Activated gamma-delta T cell treated with Interleukin-2 at 50 U/mL for 16 hours (primary cell): Measurements from ENCODE around the gene R3HDM2.
"Not testable (repeated sequence)": the region's sequence is repeated elsewhere in the genome, so short reads cannot be mapped to it uniquely, and the experiment has no call there.

Experiments used
- DNase-seq: peaks from one replicate; pipeline ENCODE4 v3.0.0-alpha.2; 2020

R3HDM2 gene

GRCh38 chr12:57320639-57321038 is 110.2 kb downstream of the R3HDM2 start:
- DNase-seq = no peak

DNA sequence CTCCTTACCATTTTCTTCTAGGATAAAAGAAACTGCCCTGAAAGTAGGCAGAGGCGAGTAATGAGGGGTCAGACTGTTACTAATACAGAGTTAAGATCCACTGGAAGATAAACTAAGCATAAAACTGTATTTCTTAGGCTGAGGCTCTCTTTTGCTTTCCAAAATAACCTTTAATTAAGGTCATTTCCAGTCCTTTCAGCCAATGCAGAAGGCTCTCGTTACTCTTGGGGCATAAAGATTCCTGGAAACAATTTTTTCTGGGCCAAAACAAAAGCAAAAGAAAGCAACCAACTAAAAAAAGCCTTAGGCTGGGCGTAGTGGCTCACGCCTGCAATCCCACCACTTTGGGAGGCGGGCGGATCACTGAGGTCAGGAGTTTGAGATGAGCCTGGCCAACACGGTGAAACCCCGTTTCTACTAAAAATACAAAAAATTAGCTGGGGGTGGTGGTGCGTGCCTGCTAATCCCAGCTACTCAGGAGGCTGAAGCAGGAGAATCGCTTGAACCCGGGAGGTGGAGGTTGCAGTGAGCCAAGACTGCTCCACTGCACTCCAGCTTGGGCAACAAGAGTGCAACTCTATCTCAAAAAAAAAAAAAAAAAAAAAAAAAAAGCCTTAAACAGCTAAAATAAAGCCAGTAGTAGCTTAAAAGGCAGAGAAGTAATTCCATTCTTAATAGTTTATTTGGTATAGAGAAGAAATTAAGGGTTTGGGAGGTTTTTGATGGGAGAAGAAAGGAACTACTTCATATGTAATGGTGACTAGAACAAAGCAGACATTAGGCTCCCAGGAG is 111.0 kb downstream of the R3HDM2 start:
- DNase-seq = no peak

DNA sequence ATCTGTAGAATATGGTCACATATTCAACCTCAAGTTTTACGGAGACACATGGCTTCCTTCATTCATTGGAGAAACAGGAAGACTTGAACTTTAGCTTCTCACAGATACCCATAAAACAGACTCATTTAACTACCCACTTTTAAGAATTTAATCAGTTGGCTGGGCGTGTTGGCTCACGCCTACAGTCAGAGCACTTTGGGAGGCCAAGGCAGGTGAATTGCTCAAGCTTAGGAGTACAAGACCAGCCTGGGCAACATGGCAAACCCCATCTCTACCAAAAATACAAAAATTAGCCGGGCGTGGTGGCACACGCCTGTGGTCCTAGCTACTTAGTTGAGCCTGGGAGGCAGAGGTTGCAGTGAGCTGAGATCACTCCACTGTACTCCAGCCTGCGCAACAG is 115.2 kb downstream of the R3HDM2 start:
- DNase-seq = no peak

DNA sequence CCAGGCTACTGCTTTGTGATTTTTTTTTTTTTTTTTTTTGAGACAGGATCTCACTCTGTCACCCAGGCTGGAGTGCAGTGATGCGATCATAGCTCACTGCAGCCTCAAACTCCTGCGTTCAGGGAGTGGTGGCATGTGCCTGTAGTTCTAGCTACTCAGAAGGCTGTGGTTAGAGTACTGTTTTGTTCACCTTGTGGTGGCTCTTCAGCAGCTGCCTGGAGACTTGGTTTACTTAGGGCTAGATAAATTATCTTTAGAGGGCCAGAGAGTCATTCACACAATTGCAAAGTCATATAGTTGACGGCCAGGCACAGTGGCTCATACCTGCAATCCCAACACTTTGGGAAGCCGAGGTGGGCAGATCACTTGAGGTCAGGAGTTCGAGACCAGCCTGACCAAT is 118.6 kb downstream of the R3HDM2 start:
- not testable (repeated sequence) for DNase-seq

- DNase-seq = no peak
Observed at GRCh38 chr12:57309420-57309819, 121.4 kb downstream of the R3HDM2 start.

GRCh38 chr12:57300961-57301584 is 129.8 kb downstream of the R3HDM2 start:
- DNase-seq = no peak

DNA sequence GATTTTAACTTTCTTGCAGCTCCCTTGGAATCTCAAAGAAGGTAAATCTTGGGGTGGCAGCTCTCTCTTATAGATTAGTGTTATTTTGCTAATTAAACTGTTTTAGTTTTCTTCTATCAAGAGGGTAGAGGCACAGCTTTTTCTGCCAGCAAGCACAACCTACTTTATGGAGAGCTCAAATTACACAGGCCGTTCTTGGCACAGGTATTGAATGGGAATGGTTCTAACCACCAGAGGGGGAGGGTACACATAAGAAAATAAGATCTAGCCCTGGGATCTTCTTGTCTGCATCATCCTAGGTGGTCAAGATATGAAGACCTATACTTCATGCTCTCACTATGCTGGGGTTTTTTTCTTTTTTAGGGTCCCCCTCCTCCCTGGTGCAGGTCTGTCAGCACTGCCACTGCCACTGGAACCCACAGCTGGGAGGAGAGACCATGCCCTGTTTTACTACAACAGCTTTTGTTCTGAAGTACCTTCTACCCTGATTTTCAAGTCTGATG is 131.3 kb downstream of the R3HDM2 start:
- DNase-seq = no peak

DNA sequence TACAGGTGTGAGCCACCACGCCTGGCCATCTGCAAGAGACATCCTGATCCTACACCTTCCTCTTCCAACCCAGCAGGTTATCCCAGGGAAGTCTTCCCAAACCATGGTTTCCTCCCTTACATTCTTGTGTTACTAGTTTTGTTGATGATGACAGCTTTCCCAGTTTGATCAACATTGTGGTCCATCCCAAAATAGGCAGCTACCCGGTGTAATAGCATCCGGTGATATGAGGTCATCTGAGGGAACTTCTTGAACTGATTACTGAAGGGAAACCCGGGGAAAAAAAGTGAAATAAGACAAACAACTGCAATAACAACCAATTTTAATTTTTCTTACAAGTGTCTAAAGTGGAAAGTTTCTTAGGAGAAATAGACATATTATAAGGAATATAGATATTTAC is 134.6 kb downstream of the R3HDM2 start:
- no peak for DNase-seq

GRCh38 chr12:57282073-57282472 is 148.8 kb downstream of the R3HDM2 start:
- not testable (repeated sequence) for DNase-seq

DNA sequence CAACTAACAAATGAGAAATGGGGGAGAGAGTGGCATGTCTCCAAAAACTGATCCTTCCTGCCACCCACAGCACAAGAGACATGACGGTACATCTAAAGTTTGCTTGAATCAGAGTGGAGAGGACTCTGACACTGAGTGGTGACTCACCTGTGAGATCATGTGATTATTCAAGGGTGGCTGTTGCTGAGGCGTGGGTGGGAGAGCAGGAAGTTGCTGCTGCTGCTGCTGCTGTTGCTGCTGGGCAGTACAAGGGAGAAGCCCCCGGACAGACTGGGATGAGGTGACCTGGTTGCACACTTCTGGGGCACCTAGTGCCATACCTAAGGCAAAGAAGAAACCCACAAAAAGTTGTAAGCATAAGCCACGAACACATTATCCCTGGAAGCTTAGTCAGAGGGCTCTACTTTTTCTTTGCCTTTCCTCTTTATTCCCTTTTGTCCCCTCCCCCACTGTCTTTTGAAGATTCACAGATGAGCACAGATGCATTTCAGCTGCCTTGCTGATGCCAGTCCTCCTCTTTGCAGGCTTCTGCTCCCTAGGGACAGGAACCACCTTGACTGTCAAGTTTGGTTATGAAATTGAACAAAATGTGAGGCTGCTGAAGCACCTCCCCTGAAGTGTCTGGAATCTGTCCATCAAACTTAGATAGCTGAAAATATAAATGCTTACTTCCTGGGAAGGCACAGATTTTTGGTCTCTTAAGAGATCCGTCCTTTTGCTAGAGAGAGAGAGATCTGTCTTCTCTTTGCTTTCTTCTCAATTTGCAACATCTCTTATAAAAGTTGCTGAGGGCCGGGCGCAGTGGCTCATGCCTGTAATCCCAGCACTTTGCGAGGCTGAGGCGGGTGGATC is 150.4 kb downstream of the R3HDM2 start:
- peak; percentile 66 for DNase-seq

DNA sequence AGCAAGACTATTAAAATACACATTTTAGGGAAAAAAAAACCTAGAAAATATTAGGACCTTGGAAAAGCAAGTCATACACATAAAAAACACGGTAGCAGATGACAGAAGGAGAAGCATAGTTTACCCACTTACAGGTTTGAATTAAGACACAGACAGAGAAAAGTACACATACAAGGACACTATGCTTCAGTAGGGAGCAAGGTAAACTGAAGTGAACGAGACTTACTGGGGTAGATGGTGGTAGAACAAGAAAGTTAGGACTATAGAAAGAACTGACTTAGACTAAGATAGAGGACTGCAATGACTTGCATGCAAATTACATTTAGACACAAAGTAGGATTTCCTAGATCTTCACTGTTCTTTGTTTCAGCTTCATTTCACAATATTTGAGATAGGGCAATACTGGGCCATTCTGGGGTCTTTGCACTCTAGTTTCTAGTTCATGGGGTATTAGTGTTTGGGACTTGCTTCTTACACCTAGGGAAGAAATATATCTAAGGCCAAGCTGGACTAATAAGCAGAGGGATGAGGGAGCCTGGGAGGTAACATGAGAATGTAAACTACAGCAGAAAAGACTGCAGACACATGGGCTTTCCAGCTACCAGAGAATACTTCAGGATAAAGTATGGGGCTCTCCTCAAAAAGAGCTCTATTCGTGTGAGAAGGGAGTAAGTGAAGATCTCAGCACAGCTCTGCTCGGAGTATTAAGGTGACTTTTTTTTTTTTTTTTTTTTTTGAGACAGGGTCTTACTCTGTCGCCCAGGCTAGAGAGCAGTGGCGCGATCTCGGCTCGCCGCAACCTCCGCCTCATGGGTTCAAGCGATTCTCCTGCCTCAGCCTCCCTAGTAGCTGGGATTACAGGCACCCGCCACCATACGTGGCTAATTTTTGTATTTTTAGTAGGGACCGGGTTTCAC is 152.1 kb downstream of the R3HDM2 start:
- DNase-seq = no peak

DNA sequence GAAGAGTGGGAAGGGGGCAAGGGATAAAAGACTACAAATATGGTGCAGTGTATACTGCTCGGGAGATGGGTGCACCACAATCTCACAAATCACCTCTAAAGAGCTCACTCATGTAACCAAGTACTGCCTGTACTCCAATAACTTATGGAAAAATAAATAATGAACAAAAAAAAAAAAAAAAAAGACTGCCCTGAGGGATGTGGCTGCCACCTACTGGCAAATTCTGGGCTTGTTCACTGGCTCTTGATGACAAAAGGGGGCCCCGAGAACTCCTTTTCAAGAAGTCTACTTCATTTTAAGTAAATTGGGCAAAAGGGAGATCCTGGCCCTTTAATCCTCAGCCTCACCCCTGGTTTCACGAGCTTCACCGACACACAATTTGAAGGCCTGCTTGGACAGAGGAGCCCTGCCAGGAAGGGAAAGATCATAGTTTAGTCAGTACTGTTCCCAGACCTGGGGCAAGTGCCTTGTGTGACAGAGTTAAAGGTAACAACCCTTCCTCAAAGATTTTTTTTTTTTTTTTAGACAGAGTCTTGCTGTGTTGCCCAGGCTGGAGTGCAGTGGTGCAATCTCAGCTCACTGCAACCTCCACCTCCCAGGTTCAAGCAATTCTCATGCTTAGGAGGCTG is 153.8 kb downstream of the R3HDM2 start:
- DNase-seq = no peak

DNA sequence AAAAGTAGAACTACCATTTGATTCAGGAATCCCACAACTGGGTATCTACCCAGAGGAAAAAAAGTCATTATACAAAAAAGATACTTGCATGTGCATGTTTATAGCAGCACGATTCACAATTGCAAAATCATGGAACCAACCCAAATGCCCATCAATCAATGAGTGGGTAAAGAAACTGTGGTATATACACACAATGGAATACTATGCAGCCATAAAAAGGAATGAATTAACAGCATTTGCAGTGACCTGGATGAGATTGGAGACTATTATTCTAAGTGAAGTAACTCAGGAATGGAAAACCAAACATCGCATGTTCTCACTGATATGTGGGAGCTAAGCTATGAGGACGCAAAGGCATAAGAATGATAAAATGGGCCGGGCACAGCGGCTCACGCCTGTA is 154.6 kb downstream of the R3HDM2 start:
- not testable (repeated sequence) for DNase-seq

DNA sequence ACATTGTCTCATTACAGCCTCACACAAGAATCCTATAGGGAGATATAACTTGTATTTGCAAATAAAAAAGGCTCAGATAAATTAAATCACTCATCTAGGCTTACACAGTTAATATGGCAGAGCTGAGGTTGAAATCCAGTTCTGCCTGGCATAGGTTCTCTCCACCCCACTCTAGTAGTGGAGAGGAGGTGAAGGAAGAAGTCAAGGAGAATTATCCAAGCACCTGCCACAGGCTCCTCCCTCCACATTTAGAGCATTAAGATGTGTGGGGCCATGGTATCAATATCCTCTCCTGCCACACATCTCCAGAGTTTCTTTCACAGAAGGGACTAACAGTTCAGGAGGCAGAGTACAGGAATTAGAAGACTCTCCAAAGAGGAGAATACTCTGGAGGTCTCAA is 157.3 kb downstream of the R3HDM2 start:
- no peak for DNase-seq

DNA sequence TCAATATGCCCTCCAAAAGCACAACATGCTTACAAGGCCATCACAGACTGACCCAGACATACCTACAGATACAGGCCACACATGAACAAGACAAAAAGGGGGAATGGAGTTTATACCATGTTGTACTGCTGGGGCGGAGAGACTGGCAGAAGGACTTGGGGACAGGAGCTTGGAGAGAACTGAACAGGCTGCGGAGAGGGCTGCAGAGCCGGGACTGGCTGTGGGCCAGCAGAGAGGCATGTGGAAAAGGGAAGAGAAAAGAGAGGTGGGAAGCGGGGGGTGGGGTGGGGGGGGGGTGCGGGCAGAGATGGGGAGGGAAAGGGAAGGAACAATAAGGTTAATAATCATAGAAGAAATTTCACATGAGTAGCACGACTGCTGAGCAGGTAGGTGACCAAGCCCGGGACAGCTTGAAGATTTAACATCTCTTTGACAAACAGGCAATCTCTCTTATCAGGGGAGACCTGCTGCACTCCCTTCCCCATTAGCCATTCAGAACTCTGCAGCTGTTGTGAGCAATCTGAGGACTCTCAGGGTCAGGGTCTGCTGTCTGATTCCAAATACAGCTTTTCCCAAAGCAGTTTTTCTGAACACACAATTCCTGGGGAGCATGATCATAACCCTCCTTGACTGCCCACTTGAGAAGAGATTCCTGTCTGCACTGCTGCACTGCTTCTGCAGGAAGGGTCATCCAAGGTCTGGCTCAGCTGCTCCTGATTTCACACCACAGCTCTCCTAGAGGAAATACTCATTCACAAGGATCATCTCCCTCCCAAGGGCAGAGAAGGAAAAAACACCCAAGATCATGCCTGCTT is 158.3 kb downstream of the R3HDM2 start:
- DNase-seq = no peak

DNA sequence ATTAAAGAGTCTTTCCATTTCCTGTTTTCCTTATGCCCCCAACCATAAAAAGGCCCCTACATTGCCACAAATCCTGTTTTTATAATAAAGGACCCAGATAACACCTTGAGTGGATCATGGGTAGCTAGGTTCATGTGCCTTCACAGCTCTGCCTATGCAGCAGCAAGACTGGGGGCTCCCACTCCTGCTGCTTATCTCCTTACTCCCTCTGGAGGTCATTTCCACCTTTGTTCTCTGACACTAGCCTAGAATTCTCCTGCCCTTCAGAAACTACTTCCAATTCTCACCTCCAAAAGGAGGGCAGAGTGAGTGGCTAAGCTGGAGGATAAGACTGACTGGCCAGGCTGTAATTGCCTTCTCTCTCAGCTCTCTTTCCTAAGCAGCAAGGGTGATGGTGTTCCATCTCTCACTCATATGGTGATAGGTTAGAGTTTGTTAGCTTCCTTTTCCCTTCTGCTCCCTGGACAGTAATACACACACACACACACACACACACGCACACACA is 159.8 kb downstream of the R3HDM2 start:
- DNase-seq = no peak

- DNase-seq = no peak
Observed at GRCh38 chr12:57268264-57268663, 162.6 kb downstream of the R3HDM2 start.

- no peak for DNase-seq
Observed at GRCh38 chr12:57266681-57267080, 164.2 kb downstream of the R3HDM2 start.

GRCh38 chr12:57263096-57263495 is 167.7 kb downstream of the R3HDM2 start:
- no peak for DNase-seq

DNA sequence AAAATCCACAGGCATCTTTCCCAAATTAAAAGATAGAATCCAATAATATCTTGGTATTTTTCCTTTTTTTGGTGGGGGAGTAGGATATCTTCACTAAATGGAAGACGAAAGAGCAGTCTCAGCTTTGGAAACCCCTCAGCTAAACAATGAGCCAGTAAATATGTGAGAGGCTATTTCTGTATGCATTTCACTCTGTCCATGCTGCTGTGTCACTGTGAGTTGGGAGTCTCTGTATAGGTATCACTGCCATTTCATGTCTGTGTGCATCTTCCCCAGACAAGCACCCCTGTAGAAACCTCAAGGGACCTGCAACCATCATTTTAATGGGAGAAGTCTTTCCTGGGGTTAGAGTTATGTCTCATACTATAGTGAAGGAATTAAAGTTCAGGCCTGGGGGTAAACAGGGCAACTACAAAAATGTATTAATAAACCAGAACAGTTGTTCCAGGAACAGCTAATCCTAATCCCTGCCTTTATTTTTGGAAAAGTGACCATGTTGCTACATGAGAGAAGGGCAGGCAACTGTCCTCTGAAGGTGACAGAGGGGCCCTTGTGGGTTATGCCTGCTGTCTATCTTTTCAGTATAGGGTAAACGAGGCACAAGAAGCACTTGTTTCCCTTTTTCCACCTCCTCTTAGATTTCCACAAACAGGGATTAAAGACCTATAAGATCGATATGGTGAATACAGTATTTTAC is 168.6 kb downstream of the R3HDM2 start:
- DNase-seq = no peak
